Daoy (cell line): ENCODE data around the gene ADAMTSL2. TPM values are rescaled to one million over a fixed set of nuclear protein-coding genes. Genes with fewer than 3 reads are reported as not detected.

Experiments
- DNase-seq: peaks from one replicate; pipeline ENCODE4 v3.0.0-alpha.2; 2015; ENCODE audit warnings: low read depth
- total RNA-seq: library from RNA; depleted of rRNA; stranded (reverse); fragments of >200 nt; shearing (Covaris generic); gene quantifications from 2 replicates; pipeline ENCODE4 v1.2.3, GENCODE V29; 2014; rRNA removed

Gene ADAMTSL2
- total RNA-seq, result 0.03 TPM in 1 of 2 replicates, not detected in the other

DNA sequence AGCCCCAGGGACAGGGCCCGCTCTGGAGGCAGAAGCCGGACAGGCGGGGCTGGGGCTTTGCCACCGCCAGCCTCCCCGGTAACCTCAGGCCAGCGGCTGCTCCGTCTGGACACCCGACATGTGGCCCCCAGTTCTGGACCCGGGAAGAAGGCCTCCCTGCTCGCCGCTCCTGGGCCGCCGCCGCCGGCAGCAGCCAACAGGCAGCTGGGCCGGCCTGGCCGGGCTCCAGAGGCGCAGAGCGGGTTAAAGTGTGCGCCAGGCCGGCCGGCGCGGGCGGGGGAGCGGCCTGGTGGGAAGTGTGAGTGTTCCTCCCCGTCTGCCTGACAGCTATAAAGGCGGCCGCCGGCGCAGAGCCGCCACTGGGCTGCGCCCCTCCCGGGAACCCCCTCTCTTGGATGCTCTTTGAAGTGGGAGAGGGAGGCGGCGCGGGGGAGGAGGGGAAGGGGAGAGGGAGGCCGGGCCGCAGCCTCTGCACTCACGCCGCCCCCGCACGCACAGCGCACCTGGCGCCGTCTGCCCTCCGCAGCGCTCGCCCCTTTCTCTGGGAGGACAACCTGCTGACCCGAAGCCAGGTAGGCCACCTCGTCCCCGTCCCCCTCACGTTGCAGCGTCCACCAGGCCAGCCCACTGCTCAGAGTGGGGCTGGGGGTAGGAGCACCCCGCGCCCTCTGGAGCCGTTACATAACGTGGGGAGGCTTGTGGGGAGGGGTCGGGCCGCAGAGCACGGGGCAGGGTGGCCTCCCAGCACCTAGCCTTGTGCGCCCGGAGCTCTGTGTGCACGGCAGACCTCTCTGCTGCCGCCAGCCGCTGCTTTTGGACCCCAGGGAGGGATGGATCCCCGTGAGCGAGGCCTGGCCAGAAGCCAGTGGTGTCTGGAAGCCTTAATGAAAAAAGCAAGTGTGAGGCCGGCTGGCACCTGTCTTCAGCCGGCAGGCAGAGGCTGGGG, at the start of gene ADAMTSL2:
ADAMTSL2 (plus strand) TSS at position 359 of the 946 bp plus-strand sequence. CDS start 2,009 bp downstream, outside the sequence.
- DNase-seq, result peak; percentile 77

- no peak for DNase-seq
These were observed 48.8 kb upstream of the ADAMTSL2 start for GRCh38 chr9:133485531-133486260.

- no peak for DNase-seq
These were observed 47.2 kb upstream of the ADAMTSL2 start for GRCh38 chr9:133487331-133487725.

- DNase-seq, result no peak
These were observed 45.7 kb upstream of the ADAMTSL2 start for GRCh38 chr9:133488686-133489252.

GRCh38 chr9:133489253-133490190, 45.0 kb upstream of the ADAMTSL2 start:
- DNase-seq, result peak; percentile 56

GRCh38 chr9:133490201-133490681, 44.3 kb upstream of the ADAMTSL2 start:
- no peak for DNase-seq

- DNase-seq, result no peak
These were observed 43.4 kb upstream of the ADAMTSL2 start for GRCh38 chr9:133490865-133491655.

GRCh38 chr9:133491656-133491925, 42.9 kb upstream of the ADAMTSL2 start:
- no peak for DNase-seq

- peak; percentile 45 for DNase-seq
These were observed 42.2 kb upstream of the ADAMTSL2 start for GRCh38 chr9:133492061-133493021.

DNA sequence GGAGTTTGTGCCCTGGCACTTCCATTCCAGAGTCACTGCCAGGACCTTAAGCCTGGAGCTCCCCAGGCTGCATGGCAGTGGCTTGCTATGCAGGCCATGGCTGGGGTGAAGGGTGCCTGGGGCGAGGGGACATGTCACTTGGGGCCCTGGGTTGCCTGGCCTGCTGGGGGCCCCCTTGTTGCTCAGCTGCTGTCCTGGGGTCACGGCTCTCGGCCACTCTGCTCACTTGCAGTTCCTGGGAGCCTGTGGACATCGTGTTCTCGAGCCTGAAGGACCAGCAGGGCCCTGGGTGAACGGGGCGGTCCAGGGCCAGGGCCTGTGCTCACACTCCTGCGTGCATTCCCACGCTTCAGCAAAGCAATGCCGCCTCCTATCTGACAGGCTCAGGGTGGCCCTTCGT, 41.1 kb upstream of the ADAMTSL2 start:
- no peak for DNase-seq

DNA sequence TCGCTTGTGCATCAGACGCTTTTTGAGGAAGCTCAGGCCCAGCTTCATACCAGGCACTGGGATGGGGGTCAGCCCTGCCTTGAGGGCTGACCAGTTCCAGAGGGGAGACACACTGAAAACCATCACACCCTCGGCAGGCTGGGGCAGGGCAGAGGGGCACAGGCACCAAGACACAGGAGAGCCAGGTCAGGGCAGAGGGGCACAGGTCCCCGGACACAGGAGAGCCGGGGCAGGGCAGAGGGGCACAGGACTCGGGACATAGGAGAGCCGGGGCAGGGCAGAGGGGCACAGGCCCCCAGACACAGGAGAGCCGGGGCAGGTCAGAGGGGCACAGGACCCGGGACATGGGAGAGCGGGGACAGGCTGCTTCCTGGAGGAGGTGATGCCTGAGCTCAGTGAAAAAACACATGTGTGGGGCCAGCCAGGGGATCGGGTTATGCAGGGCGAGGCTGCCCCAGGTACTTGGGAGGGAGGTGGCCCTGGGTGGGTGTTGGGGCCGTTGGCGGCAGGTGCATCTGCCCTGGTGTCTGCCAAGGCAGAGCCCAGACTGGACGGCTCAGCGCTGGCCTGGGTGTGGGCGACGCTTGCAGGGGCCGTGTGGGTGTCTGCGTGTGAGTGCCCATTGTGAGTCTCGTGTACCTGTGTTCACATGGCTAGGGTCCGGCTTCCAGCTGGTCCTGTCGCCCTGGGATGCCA, 40.5 kb upstream of the ADAMTSL2 start:
- DNase-seq, result no peak

DNA sequence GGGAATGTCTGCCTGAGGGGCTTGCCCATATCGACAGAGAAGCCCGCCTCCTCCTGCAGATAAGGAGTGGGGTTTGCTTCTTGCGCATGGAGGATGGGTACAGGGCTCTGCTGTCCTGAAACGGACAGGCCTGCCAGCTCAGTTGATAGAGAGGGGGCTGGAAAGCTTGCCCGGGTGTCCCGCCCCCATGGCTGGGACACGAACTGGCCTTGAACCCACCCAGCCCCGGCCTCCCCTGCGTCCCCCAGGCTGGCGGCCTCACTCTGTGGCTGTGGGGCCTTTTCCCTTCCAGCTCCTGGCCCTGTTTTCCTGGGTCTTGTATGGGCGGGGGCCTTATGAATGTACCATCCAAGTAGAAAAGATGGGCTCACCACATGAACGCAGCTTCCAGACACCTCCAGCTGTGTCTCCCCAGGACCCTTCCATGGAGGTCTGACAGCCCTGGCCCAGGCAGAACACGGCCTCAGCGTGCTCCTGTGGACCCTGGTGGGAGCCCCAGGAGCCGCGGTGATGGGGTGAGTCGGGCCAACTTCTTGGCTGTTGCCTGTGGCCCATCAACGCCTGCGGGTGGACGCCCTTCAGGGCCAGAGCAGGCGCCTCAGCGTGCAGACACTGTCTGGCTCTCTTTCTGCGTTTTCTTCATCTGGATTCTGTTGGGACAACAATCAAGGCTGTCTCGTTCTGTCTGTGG, 39.7 kb upstream of the ADAMTSL2 start:
- DNase-seq, result no peak

GRCh38 chr9:133495327-133496293, 38.9 kb upstream of the ADAMTSL2 start:
- no peak for DNase-seq

GRCh38 chr9:133496861-133497842, 37.4 kb upstream of the ADAMTSL2 start:
- DNase-seq, result no peak

DNA sequence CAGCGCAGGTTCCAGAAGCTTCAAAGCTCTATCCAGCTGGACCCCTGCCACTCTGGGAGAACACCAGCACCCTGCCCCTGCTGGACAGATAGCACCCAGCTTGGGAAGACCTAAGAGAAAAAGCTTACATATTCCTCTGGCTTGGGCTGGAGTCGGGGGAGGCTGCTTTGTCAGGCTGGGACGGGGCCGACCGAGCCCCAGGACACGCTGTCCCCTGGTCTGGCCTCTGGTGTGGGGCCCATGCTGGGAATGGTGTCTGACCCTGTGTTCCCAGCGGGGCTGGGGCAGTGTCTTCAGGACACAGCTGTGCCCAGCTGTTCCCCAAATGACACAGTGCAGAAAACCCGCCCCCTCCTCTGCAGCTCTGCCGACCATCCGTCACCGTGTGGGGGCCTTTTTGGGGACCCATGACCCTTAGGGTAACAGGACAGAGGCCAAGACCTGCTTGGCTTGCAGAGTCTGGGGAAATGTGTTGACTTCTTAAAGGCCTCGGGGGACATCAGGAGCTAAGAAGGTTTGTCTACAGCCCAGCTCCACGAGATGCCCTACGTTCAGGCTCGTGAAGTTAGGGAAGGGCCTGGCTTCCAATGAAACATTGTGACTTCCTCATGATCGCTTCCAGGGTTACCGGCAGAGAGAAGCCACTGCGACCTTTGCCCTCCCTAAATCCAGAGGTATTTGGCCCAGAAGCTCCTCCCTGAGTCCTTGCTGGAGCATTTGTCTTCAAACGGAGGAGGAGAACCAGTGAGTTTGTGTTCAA, 35.2 kb upstream of the ADAMTSL2 start:
- no peak for DNase-seq
